Measurements from ENCODE around the gene TM9SF1.
A peak's percentile ranks its signal among the peaks of the same experiment; 100 is the strongest.

The TM9SF1 gene

DNA sequence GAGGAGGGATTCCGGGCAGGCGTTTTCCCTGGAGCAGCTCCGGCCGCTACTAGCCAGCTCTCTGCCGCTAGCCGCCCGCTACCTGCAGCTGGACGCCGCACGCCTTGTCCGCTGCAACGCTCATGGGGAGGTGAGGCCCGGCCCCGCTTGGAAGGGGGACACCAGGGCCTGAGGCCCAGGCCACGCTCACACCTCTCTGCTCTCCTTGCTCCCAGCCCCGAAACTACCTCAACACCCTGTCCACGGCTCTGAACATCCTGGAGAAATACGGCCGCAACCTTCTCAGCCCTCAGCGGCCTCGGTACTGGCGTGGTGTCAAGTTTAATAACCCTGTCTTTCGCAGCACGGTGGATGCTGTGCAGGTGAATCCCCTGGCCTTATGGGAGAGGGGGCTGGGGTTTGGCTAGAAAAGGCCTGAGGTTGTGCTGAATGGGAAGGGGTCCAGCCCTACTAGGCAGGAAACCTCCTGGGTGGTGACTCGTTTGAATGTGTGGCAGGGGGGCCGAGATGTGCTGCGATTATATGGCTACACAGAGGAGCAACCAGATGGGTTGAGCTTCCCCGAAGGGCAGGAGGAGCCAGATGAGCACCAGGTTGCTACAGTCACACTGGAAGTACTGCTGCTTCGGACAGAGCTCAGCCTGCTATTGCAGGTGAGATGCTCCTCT is 47.3 kb downstream of the TM9SF1 start:
- no peak for DNase-seq

- DNase-seq = peak; percentile 97
Observed at GRCh38 chr14:24146978-24147760, 48.1 kb downstream of the TM9SF1 start, which contains the start of gene RNF31. TSS of gene RNF31 (plus strand) at chr14:24147498. CDS start at chr14:24147699, 201 bp downstream.

DNA sequence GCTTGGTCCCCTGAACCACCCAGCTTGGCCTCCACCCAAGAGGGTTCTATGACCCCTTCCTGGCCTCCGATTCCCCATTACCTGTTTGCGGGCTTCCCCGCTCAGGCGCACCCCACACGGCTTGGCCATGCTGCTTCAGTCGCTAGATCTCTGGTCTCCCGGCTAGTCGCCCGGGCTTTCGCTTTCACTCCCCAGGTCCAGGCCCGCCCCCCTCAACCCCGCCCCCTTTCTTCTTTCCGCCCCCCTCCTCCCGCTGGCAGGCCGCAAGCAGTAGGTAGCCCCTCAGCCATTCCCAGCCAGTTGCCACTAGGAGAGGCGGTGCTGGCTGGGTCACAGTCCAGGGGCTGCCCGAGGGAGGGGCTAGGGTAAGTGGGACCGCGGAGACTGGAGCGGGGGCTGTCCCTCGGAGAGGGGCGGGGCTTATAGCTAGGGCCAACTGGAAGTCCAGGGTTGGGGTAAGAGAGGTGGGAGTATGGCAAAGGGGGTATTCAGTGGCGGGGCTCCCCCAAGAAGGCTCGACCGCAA is 48.7 kb downstream of the TM9SF1 start, which contains the start of gene PSME2:
PSME2 (minus strand) TSS at position 158 of the 525 bp plus-strand sequence; CDS start at position 129, 29 bp downstream.
- peak; percentile 95 for DNase-seq

GRCh38 chr14:24145690-24146452 is 49.4 kb downstream of the TM9SF1 start:
- no peak for DNase-seq

- no peak for DNase-seq
Observed at GRCh38 chr14:24145219-24145618, 50.0 kb downstream of the TM9SF1 start.

GRCh38 chr14:24144451-24144850 is 50.8 kb downstream of the TM9SF1 start:
- DNase-seq = no peak

DNA sequence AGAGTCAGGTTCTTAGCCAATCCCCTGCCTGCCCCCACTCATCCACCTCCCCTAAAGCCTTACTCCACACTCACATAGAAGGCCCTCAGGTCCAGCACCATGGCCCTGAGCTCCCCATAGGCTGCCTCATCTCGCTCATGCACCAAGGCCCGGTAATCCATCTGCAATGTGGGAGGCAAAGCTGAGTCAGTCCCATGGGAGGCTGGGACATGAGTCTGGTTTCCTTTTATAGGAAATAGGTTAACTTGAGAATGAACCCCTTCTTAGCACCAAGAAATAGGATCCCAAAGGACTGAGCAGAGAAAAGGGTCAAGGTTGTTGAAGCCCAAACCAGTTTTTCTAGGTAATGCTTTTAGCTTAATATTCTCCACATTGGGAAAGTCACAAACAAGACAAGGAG is 51.7 kb downstream of the TM9SF1 start:
- no peak for DNase-seq

GRCh38 chr14:24141097-24141880 is 54.0 kb downstream of the TM9SF1 start, which contains the start of gene EMC9:
TSS of gene EMC9 (minus strand) at chr14:24141591. CDS start at chr14:24141304, 287 bp downstream.
- DNase-seq = peak; percentile 99

DNA sequence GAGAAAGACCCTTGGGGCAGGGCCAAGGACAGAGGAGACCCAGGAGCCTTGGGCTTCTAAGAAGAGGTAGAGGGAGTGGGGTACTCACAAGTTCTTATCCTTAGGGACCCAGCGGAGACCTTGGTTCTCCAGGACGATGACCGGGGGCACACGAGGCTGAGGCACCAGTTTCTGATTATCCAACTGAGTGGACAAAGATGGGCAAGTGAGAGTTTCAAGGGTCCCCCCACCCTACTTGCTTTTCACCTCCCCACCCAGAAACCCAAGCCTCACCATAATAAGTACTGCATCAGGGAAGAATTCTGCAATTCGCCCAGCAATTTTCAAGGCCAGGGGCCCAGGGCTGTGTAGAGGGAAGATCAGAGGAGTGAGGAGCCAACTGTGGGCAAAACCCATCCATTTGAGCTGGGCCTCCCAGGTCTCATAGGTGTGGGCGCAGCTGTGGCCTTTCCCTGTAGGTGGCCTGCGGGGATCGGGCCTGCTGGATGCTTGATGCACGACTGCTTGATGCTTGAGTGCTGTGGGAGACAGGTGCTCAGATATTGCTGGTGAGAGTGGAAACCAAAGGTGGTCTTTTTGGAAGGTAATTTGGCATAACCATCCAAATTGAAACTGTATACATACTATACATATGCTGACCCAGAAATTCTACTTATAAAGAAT is 55.8 kb downstream of the TM9SF1 start:
- no peak for DNase-seq

Measured in NK-92 treated with Interleukin-12 subunit alpha and Interleukin-12 subunit beta, amount 100 ng/mL, for 24 hours (cell line).